Measurements from ENCODE around the gene SNX19. TPM values are rescaled to one million over a fixed set of nuclear protein-coding genes. Genes with fewer than 3 reads are reported as not detected.

SNX19 gene
- total RNA-seq, 1 experiment from 2014 or later, result 34.4 TPM

DNA sequence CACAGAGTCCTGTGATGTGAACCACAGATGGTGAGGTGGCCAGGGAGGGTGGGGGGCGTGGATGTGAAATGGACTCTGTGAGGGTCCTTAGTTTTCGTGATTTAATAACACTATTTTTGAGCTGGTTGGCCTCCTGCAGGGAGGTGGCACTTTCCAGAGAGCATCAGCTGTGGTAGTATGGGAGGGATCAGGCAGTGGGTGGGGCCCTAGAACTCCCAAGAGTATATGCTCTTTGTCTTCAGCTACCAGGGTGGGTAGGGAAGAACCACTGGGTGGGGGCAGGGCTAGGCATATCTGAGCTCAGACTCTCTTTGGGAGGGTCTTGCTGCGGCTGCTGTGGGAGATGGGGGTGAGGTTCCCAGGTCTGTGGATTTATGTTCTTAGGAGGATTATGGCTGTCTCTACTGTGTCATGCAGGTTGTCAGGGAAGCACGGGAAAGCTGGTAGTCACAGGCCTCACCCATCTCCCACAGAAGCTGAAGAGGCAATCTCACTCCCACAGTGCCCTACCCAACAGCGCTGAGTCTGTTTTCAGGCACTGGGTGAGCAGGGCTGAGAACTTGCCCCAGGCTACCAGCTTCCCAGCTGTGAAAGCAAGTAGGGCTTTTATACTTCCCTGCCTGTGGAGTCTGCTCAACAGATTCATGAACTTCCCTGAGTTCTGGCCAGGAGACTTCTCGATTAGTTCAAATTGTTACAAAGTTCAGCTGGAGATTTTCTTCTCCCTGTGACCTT lies 47.9 kb upstream of the SNX19 start:
- Histone ChIP-seq H3K27ac (ENCODE audit: insufficient read length, low read depth, low read length) (no peak overlapping the region), H2BK20ac (ENCODE audit: low read depth, low read length, poor library complexity, severe bottlenecking) (no peak overlapping the region), H3T11ph (ENCODE audit: low read length) (no peak overlapping the region), H2BK5ac (ENCODE audit: insufficient read length, low read length) (no peak overlapping the region), H3K18ac (ENCODE audit: insufficient read length, low read depth, low read length) (no peak overlapping the region), H2BK120ac (ENCODE audit: low read depth, low read length, poor library complexity, severe bottlenecking) (no peak overlapping the region), H3K4me1 (ENCODE audit: insufficient read depth, low read length) (no peaks in the 10 kb centered on the region), H3K9ac (ENCODE audit: extremely low read depth, insufficient read length, low read length) (no peak overlapping the region), H3K79me1 (ENCODE audit: insufficient read depth, low read depth, low read length, poor library complexity, severe bottlenecking) (no peaks in the 10 kb centered on the region), H3K23me2 (ENCODE audit: insufficient read length, low read depth, low read length, poor library complexity, severe bottlenecking) (no peaks in the 10 kb centered on the region), H3K56ac (ENCODE audit: insufficient read length, low read depth, low read length) (no peak overlapping the region), H3K27me3 (ENCODE audit: insufficient read depth, low read length) (no peaks in the 10 kb centered on the region), H4K5ac (ENCODE audit: insufficient read length, low read depth, low read length) (no peak overlapping the region), H2BK12ac (ENCODE audit: insufficient read length, low read depth, low read length) (no peak overlapping the region), H3K14ac (ENCODE audit: insufficient read depth, low read length) (no peak overlapping the region), H2BK15ac (ENCODE audit: low read depth, low read length) (no peak overlapping the region), H4K20me1 (ENCODE audit: control insufficient read depth, insufficient read depth, insufficient read length) (no peaks in the 10 kb centered on the region), H3K4ac (ENCODE audit: low read depth, low read length) (no peak overlapping the region), H3K9me3 (ENCODE audit: control insufficient read depth, low read depth, low read length) (no peaks in the 10 kb centered on the region), H3K4me2 (ENCODE audit: insufficient read depth, insufficient read length, low read length) (no peak overlapping the region), H2AFZ (ENCODE audit: low read length) (no peak overlapping the region), H2AK5ac (ENCODE audit: insufficient read length, low read length) (no peak overlapping the region), H4K8ac (replicated peaks; ENCODE audit: insufficient read length, low read depth, low read length) (no peak overlapping the region), H3K79me2 (ENCODE audit: insufficient read depth, low read length) (no peaks in the 10 kb centered on the region), H4K91ac (ENCODE audit: insufficient read length, low read depth, low read length) (no peak overlapping the region), H3K23ac (ENCODE audit: insufficient read length, low read depth, low read length) (no peak overlapping the region)
- H3K27me3 Mint-ChIP-seq (ENCODE audit: low read depth), result peaks cover 19% of the 10 kb centered on the region
- peaks cover 0 to 2% of the 10 kb centered on the region in 2 experiments; a peak in 2 of 4 replicates for H3K4me1 Mint-ChIP-seq
- H3K4me3 Mint-ChIP-seq, result no peak overlapping the region
- DNase-seq, result no peak
- H3K27ac Mint-ChIP-seq, result no peak overlapping the region
- peaks cover 13 to 20% of the 10 kb centered on the region in 2 experiments for H3K9me3 Mint-ChIP-seq
- TF ChIP-seq, protein P1, sequence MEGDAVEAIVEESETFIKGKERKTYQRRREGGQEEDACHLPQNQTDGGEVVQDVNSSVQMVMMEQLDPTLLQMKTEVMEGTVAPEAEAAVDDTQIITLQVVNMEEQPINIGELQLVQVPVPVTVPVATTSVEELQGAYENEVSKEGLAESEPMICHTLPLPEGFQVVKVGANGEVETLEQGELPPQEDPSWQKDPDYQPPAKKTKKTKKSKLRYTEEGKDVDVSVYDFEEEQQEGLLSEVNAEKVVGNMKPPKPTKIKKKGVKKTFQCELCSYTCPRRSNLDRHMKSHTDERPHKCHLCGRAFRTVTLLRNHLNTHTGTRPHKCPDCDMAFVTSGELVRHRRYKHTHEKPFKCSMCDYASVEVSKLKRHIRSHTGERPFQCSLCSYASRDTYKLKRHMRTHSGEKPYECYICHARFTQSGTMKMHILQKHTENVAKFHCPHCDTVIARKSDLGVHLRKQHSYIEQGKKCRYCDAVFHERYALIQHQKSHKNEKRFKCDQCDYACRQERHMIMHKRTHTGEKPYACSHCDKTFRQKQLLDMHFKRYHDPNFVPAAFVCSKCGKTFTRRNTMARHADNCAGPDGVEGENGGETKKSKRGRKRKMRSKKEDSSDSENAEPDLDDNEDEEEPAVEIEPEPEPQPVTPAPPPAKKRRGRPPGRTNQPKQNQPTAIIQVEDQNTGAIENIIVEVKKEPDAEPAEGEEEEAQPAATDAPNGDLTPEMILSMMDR (conservative IDR thresholded peaks at IDR 0.05), result no peak
- peaks cover 0 to 4% (median 3%) of the 10 kb centered on the region in 3 experiments; a peak in 4 of 7 replicates for H3K36me3 Mint-ChIP-seq (ENCODE audit: insufficient read depth in 1 of 3, low read depth in 3 of 3)
- WGBS (ENCODE audit: extremely low coverage, insufficient read length, low lambda C conversion rate), result no CpG with 5 or more reads among the region's 6 CpGs

Data from H9 (cell line).